SIG-M5 treated with dmso at 0.1 percent for 504 hours (cell line): ENCODE measurements around the gene KDM8.
"Not testable (repeated sequence)": the region's sequence is repeated elsewhere in the genome, so short reads cannot be mapped to it uniquely, and the experiment has no call there.

Source experiments
- DNase-seq: peaks from one replicate; lab custom pipeline; 2025; ENCODE audit not compliant: unreplicated experiment; lab: John Stamatoyannopoulos, UW

The KDM8 gene

GRCh38 chr16:27190316-27190871 is 12.9 kb upstream of the KDM8 start:
- DNase-seq, result no peak

DNA sequence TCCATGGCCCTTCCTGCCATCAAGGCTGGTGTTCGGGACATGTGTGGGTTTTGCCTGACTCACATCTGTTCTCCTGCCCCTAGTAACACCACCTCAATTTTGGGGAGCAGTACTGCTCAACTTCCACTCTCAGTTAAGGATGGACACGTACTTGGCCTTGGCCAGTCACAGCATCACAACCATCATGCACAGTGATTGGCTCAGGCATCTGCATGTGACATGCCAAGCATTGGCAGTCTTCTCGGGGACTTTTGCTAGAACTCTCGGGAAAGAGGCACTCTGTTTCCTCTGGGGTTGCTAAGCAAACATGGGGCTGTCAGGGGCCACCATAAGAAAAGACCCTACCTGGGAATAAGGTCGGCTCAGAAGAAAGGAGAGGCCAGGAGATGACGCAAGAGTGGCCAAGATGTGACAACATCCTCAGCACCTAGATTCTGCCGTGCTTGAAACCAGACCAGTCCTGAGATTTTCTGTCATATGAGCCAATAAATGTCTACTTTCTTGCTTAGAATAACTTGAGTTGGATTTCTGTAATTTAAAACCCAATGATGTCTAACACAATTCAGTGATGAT is 11.9 kb upstream of the KDM8 start:
- DNase-seq, result no peak

DNA sequence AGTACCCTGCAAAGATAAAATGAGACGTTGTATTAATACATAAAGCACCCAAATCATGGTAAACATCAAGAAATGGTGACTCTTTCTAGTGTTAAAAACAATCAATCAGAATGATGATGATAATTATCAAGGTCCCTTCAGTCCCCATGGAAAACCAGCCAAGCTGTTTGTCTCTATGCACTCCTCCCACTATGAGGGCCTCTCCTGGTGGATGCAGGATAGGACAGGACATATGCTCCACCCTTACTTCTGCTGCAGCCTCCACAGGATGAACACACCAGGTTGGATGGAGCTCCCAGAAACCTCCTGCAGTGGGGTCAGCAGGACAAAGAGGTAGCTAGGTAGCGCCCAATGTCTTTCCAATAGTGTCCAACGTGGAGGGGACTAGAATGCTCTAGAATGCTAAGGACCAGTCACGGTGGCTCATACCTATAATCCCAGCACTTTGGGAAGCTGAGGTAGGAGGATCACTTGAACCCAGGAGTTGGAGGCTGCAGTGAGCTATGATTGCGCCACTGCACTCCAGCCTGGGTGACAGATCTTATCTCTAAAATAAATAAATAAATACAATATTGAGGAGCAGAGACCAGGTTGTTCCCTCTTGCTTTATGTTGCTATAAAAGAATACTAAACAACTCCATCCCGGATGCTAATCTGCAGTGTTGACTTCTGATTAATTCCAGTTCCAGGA is 9.9 kb upstream of the KDM8 start:
- no peak for DNase-seq

- no peak for DNase-seq
These were observed 8.1 kb upstream of the KDM8 start for GRCh38 chr16:27195076-27195741.

GRCh38 chr16:27195941-27196595 is 7.3 kb upstream of the KDM8 start:
- DNase-seq, result no peak

DNA sequence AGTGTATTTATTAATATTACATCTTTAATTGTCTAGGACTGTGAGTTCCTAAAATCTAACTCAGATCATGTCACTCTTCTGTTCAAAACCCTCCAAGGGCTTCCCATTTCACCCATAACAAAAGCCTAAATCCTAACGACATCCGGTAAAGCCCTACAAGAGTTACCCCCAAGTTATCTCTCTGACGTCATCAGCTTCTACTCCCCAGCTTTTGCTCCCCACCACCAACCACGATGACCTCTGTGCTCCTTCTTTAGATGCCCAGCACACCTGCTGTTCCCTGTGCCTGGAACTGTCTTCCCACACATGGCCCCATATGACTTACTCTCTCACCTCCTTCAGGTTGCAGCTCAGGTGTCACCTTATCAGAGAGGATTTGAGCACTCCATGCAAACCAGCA is 6.3 kb upstream of the KDM8 start:
- no peak for DNase-seq

DNA sequence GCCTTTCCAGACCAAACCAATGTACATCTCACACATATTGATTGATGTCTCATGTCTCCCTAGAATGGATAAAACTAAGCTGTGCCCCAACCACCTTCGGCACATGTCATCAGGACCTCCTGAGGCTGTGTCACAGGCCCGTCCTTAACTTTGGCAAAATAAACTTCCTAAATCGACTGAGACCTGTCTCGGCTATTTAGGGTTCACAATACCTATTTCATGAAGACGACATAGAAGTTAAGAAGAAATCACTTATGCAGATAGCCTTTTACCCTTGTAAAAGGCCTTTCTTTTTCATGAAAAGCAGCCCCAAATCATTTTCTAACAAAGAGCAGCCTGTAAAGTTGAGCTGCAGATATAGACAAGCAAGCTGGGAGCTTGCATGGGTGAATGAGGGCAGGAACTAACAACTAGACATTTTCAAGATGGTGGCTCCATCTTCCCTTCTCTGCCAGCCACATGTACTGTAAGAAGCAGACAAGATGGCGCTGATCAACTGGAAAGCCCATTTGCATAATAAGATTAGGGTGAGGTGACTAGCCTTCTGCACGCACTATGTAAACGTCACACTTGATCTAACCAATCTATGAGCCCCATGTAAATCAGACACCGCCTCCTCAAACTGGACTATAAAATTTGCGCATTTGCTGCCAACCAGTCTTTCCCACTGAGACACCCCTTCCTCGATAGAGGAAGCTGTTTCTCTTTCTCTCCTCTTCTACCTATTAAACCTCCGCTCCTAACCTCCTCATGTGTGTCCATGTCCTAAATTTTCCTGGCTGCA is 4.7 kb upstream of the KDM8 start:
- no peak for DNase-seq

DNA sequence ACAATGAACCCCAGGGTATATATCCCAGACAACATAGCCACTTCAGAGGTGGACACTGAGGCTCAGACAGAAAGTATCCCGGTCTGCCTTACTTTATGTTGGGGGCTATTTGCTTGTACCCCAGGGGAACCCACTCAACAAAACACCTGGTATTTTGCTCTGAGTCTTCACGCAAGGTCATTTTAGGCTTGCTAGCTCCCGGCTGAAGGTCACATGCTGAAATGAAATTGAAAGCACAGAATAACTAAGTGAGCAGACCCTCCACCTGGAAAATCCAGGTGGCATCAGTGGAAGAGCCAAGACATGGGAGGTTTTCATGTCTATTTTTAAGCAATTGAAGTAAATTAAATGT is 4.1 kb upstream of the KDM8 start:
- DNase-seq, result no peak

GRCh38 chr16:27199736-27200135 is 3.6 kb upstream of the KDM8 start:
- peak; percentile 84 for DNase-seq

DNA sequence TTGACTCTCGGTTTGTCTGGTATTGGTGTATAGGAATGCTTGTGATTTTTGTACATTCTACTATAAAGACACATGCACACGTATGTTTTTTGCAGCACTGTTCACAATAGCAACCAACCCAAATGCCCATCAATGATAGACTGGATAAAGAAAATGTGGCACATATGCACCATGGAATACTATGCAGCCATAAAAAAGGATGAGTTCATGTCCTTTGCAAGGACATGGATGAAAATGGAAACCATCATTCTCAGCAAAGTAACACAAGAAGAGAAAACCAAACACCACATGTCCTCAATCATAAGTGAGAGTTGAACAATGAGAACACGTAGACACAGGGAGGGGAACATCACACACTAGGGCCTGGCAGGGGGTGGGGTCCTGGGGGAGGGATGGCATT is 2.4 kb upstream of the KDM8 start:
- not testable (repeated sequence) for DNase-seq

DNA sequence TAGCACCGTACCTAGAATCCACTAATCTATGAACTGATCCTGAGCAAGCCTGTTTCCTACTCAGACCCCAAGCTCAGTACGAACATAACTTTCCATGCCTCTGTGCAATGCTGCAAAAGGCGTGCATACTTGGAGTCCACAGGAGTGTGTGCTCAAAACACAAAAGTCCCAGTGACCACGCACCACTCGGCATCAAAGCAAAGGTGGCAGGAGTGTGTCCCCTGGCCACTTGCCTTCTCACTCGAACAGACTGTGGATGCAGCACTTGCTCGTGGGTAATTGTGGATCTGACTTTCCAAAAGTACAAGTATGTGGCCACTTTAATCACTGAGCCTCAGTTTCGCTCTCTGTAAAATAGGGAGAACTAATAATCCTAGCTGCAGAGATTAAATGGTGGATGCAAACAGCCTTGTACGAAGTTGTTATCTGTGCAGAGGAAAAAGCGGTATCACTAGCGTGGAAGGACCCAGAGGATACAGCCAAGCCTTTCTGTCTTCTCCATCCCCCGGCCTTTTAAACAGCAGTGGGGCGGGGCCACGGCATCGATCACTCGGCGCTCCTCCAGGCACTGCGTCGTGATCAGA is 311 bp upstream of the KDM8 start:
- peak; percentile 90 for DNase-seq

GRCh38 chr16:27204312-27204915 is 1.1 kb downstream of the KDM8 start:
- DNase-seq, result peak; percentile 12

DNA sequence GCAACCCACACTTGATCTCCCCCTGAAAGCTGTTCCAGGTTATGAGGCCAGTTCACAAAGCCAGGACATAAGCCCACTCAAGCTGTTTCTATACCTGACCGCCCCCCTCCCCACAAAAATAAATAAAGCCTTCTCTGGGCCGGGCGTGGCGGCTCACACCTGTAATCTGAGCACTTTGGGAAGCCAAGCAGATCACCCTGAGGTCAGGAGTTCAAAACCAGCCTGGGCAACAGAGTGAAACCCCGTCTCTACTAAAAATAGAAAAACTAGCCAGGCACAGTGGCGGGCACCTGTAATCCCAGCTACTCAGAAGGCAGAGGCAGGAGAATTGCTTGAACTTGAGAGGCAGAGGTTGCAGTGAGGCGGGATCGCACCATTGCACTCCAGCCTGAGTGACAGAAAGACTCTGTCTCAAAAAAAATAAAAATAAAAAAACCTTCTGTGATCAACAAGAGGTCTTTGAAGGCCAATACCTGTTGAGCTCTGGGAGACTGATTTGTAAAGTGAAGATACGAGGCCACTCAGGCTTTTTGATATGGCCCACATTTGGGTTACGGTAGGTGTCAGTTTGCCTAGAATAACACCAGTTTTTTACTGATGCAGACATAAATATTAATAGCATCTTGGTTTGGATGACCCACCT is 2.2 kb downstream of the KDM8 start:
- DNase-seq, result no peak

- not testable (repeated sequence) for DNase-seq
These were observed 3.8 kb downstream of the KDM8 start for GRCh38 chr16:27207121-27207520.

DNA sequence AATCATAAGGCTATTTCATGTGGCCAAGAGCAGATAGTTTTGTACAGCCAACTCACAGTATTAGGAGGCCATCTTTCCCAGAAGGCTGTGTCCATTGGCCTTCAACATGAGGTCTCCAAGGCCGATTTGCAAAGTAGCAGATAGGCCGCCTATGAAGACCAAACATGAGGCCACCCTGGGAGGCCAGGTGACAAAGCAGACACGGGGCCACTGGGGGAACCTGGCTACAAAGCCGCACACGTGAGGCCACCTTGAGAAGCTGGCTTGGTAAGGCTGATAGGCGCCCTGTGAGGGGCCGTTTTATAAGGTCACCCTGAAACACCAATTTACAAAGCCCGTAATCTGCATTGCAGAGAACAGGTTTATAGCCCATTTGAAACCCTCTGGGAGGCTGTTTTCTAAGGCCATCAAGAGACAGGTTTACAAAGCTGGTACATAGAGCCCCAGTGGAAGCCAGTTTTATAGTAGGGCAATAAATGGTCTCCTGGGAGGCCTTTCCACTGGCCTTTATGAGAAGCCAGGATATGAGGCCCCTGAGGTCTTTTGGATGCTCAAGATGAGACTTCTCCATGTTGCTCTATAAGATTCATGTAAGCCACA is 4.9 kb downstream of the KDM8 start:
- DNase-seq, result no peak

- no peak for DNase-seq
These were observed 5.5 kb downstream of the KDM8 start for GRCh38 chr16:27208796-27209195.

GRCh38 chr16:27209591-27209990 is 6.3 kb downstream of the KDM8 start:
- DNase-seq, result no peak

GRCh38 chr16:27210174-27210573 is 6.8 kb downstream of the KDM8 start:
- DNase-seq, result no peak

GRCh38 chr16:27211026-27211425 is 7.7 kb downstream of the KDM8 start:
- no peak for DNase-seq
